GM19324 (cell line): ENCODE data around the gene RPRD1B.

Source experiments
- ATAC-seq: cut with Tn5 transposase; IDR thresholded peaks from one replicate; pipeline ENCODE4 v1.9.1; 2021; ENCODE audit warnings: mild to moderate bottlenecking, moderate library complexity; ENCODE audit not compliant: unreplicated experiment, low FRiP score

Gene RPRD1B

GRCh38 chr20:38034108-38034649 lies 633 bp downstream of the RPRD1B start:
- no peak for ATAC-seq

GRCh38 chr20:38034961-38035360 lies 1.4 kb downstream of the RPRD1B start:
- ATAC-seq, result no peak

DNA sequence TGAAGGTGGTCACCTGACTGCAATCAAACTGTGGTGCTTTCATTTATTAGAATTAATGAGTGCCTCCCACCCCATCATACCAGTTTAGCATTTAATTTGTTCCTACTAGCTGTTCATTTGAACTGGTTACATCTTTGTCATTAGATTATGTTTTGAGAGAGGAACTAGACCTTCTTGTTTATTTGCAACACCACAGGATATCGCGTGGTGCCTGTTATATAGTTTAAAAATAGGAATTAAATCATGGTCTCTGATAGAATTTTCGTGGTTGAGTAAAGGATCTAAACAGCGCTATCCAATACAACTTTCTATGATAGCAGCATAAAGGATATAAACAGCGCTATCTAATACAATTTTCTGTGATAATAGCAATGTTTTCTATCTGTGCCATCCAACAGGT lies 2.8 kb downstream of the RPRD1B start:
- ATAC-seq, result no peak

DNA sequence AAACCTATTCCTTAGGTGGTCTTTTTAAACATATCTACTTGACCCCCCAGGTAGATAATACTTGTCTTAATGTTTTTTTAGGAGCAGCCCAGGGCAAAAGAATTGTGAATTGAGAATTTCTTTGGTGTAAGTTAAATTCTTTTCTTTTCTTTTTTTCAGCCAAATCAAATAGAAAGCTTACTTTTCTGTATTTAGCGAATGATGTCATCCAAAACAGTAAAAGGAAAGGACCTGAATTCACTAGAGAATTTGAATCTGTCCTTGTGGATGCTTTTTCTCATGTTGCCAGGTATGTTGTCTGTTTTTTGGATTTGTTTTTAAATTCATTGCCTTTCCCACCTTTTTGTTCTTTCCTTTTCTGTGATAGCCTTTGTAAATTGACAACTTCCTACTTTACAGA lies 6.7 kb downstream of the RPRD1B start:
- ATAC-seq, result no peak

GRCh38 chr20:38043512-38044300 lies 10.2 kb downstream of the RPRD1B start:
- ATAC-seq, result no peak

- ATAC-seq, result no peak
Measured at GRCh38 chr20:38044685-38045084, 11.1 kb downstream of the RPRD1B start.

DNA sequence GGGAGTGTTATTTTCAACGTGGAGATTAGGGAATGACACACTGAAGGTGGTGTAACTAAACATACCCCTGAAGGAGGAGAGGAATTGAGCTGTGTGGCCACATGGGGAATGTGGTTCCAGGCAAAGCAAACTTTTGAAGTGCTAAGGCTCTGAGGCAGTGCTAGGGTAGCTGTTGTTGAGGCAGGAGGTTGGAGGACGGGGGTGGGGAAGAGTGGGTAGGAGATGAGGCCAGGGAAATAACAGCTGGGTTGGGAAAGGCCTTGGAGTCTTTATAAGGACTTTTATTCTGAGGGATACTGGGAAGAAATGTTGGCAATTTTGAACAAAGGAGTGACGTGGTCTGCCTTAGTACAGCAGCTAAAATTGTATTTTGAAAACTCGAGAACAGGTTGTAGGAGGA lies 13.0 kb downstream of the RPRD1B start:
- ATAC-seq, result no peak

DNA sequence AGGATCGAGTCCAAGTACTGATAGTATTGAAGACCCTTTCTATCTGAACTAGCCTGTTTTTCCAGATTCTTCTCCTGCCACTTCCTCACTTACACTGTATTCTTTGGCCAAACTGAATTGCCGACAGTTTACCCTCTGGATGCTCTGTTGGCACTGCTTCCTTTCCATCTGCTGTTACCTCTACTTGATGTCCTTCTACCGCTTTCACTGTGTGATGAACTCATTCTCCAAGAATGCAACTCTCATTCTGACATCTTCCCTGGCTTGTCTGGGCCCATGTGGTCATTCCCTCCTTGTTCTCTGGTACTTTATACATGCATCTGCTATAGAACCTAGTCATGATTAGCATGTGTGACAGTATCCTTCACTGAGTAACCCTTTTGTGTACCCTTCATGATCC lies 16.3 kb downstream of the RPRD1B start:
- ATAC-seq, result no peak

GRCh38 chr20:38050686-38051085 lies 17.1 kb downstream of the RPRD1B start:
- no peak for ATAC-seq

- no peak for ATAC-seq
Measured at GRCh38 chr20:38052870-38053269, 19.3 kb downstream of the RPRD1B start.

GRCh38 chr20:38054647-38055046 lies 21.1 kb downstream of the RPRD1B start:
- no peak for ATAC-seq

GRCh38 chr20:38055294-38055693 lies 21.7 kb downstream of the RPRD1B start:
- ATAC-seq, result no peak

- ATAC-seq, result no peak
Measured at GRCh38 chr20:38055848-38056247, 22.3 kb downstream of the RPRD1B start.

- no peak for ATAC-seq
Measured at GRCh38 chr20:38057351-38057972, 23.9 kb downstream of the RPRD1B start.

- no peak for ATAC-seq
Measured at GRCh38 chr20:38059832-38060231, 26.3 kb downstream of the RPRD1B start.

GRCh38 chr20:38060536-38060935 lies 27.0 kb downstream of the RPRD1B start:
- no peak for ATAC-seq

DNA sequence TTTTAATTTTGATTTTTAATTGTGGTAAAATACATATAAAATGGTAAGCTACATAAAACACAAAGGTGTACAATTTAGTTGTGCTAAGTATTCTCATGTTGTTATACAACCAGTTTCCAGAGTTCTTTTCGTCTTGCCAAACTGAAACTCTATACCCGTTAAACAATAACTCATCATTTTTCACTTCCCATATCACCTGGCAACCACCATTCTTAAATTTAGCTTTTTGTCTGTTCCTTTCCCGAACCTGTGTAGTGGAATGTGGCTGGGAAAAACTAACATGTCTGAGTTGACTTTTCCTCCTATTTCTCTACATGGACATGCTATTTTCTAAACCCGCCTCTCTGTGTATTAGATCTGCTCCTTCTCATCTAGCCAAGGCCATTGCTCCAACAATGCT lies 27.6 kb downstream of the RPRD1B start:
- no peak for ATAC-seq

DNA sequence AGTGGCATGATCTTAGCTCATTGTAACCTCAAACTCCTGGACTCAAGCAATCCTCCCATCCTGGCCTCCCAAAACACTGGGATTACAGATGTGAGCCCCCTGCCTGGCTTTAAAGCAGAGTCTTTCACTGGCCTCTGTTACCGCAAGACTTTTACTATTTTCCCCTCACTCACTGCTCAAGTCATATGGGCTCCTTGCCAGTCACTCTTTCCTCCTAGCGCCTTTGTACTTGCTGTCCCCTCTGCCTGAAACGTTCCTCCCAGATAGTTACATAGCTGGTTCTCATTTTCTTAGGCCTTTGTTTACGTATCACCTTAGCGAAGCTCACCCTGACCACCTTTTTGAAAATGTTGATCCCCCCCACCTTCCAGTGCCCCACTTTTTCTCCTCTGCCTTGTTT lies 29.3 kb downstream of the RPRD1B start:
- ATAC-seq, result no peak

GRCh38 chr20:38063911-38064530 lies 30.5 kb downstream of the RPRD1B start:
- ATAC-seq, result no peak

DNA sequence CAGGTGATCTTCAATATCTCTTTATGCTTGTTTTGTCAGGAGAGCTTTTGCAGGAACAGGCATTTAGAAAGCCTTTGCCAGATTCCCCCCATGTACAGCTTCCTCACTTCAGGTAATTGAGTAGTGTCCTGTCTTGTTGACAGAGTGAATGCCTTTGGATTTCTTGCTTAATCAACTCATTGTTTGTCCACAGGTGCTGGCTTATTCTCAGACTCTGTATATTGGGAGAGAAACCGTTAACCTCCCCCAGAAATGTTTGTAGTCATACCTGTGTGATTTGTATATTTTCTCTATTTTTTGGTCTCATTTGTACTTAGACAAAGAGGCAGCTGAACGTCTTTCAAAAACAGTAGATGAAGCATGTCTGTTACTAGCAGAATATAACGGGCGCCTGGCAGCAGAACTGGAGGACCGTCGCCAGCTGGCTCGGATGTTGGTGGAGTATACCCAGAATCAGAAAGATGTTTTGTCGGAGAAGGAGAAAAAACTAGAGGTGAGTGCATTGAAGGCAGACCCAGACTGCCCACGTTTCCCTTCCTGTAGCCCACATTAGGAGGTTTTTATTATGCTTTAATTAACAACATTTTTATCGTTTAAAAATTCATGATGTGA lies 32.3 kb downstream of the RPRD1B start:
- no peak for ATAC-seq
